ENCODE results near the gene LRP5.
A peak's percentile ranks its signal among the peaks of the same experiment; 100 is the strongest.
"Not testable (repeated sequence)": the region's sequence is repeated elsewhere in the genome, so short reads cannot be mapped to it uniquely, and the experiment has no call there.

LRP5 gene

DNA sequence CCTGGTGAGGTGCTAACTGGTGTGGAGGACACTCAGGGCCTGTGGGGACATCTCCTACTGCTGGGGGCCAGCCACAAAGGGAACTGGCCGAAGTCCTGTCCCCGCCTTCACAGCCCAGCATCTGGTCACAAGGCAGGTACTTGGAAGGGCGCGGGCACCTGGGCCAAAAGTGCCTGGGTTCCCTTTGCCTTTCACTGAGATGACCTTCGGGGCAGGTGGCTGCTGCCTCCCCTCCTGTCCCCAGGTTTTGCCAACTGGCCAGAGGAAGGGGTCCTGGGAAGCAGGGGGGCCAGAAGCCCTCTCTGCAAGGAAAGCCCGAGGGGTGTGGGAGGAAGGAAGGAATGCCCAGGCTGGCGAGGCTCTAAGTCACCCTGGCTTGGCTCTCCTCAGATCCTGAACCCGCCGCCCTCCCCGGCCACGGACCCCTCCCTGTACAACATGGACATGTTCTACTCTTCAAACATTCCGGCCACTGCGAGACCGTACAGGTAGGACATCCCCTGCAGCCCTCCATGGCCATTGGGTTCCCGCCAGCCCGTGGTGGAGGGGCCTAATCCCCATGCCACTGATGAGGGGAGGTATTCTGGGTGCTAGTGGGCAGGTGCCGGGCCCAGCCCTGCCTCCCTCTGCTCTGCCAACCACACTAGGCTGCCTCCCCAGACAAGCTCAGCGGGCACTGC lies 133.8 kb downstream of the LRP5 start:
- no peak for DNase-seq

GRCh38 chr11:68447015-68447801 lies 134.8 kb downstream of the LRP5 start:
- peak; percentile 70 for DNase-seq

DNA sequence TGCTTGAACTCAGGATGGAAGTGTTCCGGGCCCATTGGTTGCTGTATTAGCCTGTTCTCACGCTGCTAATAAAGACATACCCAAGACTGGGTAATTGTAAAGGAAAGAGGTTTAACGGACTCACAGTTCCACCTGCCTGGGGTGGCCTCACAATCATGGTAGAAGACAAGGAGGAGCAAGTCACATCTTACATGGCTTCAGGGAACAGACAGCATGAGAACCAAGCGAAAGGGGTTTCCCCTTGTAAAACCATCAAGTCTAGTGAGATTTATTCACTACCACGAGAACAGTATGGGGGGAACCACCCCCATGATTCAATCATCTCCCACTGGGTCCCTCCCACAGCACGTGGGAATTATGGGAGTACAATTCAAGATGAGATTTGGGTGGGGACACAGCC lies 135.5 kb downstream of the LRP5 start:
- DNase-seq, result not testable (repeated sequence)

- DNase-seq, result no peak
Measured at GRCh38 chr11:68448604-68449011, 136.2 kb downstream of the LRP5 start.

GRCh38 chr11:68449951-68450350 lies 137.6 kb downstream of the LRP5 start:
- no peak for DNase-seq

DNA sequence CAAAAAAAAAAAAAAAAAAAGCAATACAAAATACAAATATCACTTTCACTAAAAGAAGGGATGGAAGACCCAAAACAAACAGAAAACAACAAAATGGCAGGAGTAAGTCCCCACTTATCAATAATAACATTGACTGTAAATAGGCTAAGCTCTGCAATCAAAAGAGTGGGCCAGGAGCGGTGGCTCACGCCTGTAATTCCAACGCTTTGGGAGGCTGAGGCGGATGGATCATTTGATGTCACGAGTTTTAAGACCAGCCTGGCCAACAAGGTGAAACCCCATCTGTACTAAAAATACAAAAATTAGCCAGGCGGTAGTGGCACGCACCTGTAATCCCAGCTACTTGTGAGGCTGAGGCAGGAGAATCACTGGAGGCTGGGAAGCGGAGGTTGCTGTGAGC lies 138.3 kb downstream of the LRP5 start:
- DNase-seq, result no peak

- DNase-seq, result no peak
Measured at GRCh38 chr11:68454767-68455166, 142.4 kb downstream of the LRP5 start.

DNA sequence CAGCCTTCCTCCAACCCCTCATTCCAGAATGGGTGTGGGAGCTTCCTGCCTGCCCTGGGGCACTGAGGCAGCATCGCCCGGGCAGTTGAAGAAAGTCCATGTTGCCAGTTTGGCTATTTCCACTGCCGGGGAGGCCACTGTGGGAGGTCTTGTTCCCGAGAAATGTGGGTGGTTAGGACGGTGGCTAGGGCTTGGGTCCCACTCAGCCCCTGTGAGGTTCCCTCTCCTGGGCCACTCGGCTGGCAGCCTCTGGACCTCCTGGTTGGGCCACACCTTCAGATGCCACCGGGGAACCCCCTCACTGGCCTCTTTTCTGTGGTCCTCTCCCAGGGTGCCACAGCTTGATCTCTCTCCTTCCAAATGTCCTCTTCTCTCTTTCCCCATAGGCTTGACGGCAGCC lies 143.1 kb downstream of the LRP5 start:
- DNase-seq, result no peak

- no peak for DNase-seq
Measured at GRCh38 chr11:68457216-68457897, 145.0 kb downstream of the LRP5 start.

GRCh38 chr11:68457898-68458249 lies 145.5 kb downstream of the LRP5 start:
- no peak for DNase-seq

DNA sequence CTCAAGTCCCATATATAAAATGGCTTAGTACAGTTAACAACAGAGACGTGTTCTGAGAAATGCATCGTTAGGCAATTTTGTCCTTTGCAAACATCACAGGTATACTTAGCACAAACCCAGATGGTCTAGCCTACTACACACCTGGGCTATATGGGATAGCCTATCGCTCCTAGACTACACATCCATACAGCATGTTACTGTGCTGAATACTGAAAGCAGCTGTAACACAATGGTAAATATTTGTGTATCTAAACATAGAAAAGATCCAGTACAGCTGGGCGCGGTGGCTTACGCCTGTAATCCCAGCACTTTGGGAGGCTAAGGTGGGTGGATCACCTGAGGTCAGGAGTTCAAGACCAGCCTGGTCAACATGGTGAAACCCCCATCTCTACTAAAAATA lies 145.9 kb downstream of the LRP5 start:
- not testable (repeated sequence) for DNase-seq

DNA sequence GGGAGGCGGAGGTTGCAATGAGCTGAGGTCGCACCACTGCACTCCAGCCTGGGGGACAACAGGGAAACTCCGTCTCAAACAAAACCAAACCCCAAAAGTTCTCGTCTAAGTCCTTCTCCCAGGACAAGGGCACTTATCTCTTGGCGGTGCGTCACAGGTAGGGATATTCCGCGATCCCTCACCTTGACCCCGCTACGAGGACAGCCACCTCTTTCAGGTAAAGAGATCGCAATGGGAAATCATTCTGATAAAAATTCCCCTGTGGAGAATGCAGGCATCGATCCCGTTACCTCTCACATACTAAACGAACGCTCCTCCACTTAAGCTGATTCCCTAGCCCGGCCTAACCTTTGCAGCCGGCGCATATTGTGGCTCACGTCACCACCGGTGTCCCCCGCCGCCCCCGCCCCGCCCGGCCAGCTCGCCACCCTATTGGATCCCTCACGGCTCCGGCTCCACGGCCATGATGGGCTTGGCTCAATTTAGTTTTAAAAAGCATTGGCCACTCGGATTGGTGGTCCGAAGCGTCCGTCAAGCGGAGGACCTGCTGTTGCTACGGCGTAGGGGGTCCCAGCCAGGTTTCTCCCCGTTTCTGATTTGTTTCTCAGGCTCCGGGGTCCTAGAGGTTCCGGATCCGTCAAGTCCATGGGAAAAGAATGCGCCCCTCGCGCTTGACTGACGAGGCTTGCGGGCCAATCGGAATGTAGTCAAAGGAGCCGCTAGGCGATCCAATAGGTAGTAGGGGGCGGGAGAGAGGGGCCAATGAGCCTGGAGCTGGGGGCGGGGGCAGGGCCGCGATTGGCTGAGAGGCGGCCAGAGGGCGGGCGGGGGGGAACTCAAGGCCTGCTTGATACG lies 147.7 kb downstream of the LRP5 start:
- peak; percentile 94 for DNase-seq

DNA sequence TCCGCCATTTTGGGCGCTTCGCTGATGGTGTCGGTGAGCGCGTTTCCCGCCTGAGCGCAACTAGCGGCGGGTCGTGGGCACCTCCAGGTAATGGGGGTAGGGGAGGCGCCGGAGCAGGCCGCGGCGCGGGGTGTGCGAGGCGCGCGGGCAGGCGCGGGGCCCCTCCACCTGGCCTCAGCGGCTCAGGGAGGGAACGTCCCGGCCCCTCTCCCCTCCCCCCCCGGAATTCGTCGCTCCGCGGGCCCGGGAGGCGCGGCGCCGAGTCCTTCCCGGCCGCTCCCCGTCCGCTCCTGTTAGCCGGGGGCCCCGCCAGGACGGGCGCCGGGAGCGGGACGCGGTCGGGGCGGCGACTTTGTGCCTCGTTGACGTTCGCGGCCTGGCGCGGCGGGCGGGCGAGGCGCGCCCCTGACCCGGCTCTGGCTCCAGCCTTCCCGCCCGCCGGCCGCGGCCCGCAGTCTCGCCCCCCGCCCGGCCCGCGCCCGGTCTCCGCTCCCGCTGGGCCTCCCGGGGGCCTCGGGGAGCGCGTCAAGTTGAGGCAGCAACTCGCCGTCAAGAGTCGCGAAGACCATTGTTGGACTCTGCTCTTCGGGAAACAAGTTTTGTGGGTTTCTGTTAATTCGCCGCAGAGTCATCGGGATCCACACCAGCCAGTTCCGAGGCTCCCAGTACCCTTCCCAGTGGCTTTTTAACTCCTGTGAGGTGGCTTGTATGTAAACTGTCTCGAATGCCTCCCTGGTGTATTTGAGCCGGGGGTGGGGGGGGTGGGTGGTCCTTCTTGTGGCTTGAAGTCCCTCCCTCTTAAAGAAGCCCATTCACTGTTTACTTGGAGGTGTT lies 148.6 kb downstream of the LRP5 start, which contains the start of gene PPP6R3:
PPP6R3 (plus strand) TSS at position 12 of the 834 bp plus-strand sequence. CDS start 76,913 bp downstream, outside the sequence.
- peak; percentile 15 for DNase-seq

GRCh38 chr11:68461575-68461917 lies 149.2 kb downstream of the LRP5 start:
- DNase-seq, result no peak

DNA sequence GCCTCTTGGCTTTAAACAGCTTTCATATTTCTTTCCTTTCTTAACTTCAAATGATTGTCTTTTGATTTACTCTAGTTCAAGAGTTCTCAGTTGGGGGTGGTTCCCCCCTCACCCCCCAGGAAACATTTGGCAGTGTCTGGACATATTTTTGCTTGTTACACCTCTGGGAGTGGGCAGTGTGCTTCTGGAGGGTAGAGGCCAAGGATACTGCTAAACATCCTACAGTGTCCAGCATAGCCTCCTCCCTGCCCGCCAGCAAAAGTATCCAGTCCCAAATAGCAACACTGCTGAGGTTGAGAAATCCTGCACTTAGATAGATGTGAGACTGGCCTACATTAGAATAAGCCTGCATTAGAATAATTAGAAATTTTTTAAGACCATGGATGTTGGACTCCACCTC lies 151.3 kb downstream of the LRP5 start:
- DNase-seq, result no peak

- no peak for DNase-seq
Measured at GRCh38 chr11:68467201-68467834, 154.9 kb downstream of the LRP5 start.

DNA sequence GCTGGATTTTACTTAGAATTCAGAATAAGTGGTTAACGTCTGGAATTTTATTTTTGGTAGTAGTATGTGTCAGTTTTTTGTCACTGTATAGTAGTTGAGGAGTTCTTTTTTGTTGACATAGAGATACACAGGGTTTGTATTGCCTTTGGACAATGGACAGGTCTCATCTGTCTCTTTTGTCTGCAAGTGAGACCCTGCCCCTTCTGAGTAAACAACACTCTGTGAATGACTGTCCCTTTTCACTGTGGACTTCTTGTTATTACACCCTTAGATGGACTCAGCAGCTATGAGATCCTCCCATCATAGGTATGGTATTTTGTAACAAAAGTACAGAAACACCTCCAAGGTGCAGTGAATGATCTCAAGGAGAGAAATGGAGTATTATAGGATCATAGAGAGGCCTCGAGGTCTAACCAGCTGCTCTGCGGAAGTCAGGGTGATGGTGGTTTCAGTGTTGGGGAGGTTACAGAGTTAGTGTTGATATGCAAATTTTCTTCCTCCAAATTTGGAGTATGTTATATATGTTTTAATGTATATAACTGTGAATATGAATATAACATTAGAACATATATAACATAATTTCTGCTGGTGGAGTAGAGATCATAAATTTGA lies 155.9 kb downstream of the LRP5 start:
- DNase-seq, result peak; percentile 34

- DNase-seq, result no peak
Measured at GRCh38 chr11:68469122-68469521, 156.7 kb downstream of the LRP5 start.

DNA sequence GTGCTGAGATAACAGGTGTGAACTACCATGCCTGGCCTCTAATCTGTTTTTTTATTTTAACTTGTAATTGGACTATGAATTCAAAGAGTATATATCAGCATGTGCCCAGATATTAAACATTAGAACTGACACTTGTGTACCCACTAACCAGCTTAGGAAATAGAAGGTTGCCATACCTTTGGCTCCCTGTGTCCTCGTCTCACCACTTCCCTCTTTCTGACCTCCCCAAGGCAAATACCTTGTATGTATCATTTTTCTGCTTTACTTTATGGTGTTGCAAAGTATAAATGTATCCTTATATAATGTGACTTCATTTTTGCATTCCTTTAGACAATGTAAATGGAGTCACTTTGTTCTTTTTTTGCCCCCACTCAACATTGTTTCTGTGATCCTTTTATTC lies 157.3 kb downstream of the LRP5 start:
- DNase-seq, result no peak

DNA sequence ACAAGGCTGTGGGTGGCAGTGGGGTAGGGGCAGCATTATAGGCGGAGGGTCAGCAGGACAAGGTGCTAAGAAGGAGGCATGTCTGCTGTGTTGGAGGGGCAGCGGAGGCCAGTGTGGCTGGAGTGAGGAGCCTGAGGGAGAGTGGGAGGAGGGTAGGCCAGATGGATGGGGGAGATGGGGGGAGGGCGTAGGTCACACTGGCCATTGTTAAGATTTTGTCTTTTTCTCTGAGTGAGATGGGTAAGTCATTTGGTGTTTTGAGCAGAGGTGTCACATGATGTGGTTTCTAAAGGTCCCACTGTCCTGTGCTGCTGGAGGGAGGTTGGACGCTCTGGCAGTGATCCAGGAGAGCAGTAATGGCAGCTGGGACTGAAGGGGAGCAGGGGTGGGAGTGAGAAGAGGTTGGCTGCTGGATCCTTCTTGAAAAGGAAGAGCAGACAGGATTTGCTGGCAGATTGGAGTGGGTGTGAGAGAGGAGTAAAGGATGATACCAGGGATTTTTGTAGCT lies 158.0 kb downstream of the LRP5 start:
- DNase-seq, result no peak
